NCI-H226 (cell line): ENCODE measurements around the gene DALRD3.
A peak's percentile ranks its signal among the peaks of the same experiment; 100 is the strongest.

Experiments
- DNase-seq: peaks from one replicate; pipeline ENCODE4 v3.0.0-alpha.2; 2015

The DALRD3 gene

DNA sequence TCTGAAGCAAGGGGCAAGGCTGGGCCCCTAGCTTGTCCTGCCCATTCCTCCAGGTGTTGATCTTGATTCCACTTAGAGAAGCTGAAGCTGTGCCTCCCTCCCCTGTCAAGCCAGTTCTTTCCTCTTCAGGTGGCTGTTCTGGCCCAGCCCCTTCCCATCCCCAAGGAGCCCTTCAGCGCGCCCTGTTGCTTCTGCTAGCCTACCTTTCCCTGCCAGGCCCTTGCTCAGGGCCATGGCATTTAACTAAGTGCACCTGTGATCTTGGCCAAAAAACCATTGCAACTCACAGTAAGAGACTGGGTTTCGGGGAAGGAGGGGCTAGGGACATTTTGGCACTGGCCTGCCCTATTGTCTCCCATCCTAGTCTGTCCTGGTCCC, 13.1 kb downstream of the DALRD3 start:
- DNase-seq: no peak

- no peak for DNase-seq
Observed at GRCh38 chr3:49004352-49005302, 13.8 kb downstream of the DALRD3 start.

DNA sequence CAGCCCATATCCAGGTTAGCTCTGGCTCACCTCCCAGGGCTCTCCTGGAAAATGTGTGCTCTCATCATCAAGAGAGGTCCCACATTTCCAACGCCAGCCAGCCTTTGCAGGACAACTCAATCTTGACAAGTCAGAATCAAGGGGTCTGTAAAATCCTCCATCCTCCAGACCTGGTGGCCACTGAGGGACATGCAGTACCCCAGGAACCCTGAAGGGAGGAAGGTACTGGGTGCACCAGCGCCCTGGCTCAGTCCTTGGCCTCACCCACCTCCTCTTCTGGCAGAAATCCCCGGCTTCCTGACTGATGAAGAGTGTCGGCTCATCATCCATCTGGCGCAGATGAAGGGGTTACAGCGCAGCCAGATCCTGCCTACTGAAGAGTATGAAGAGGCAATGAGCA, 17.2 kb downstream of the DALRD3 start:
- no peak for DNase-seq

GRCh38 chr3:48999085-48999858, 19.1 kb downstream of the DALRD3 start:
- DNase-seq: no peak

DNA sequence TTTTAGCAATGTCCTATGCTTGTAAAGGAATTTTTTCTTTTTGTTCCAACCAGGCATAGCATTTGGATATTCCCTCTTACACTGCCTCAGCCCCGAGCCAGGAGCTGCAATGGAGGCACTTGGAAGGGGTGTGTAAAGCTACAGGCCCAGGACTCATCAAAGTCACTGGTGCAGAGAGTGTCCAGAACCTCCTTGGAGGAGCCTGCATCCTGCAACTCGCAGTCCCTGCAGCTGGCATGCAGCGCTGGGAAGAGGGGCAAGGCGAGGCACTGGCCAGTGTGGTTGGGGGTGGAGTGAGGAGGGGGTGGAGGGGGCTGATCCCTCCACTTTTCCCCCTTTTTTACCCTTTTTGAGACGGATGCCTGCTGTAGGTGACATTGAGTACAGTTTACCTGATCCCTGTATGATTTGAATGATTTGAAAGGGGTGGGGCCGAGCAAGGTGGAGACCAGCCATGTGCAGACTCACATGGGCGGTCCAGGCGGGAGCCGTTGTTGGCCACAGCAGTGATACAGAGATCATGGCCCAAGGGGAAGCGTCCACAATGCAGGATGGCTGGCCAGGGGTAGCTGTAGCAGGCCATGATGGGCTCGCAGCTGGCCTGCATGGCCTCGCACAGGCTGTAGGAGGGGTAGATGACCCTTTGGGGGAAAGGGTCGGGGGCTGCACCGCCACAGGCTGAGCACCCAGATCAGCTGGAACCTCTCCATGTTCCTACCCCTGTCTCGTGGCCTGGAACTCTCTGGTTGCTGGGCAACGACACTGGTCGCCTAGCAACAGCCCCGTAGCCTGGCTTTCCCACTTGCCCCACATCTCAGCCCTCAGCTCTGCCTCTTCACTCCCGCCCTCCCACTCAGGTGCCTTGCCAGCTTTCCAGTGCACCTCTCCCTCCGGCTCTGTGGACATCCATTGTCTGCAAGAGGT, 20.4 kb downstream of the DALRD3 start:
- no peak for DNase-seq

DNA sequence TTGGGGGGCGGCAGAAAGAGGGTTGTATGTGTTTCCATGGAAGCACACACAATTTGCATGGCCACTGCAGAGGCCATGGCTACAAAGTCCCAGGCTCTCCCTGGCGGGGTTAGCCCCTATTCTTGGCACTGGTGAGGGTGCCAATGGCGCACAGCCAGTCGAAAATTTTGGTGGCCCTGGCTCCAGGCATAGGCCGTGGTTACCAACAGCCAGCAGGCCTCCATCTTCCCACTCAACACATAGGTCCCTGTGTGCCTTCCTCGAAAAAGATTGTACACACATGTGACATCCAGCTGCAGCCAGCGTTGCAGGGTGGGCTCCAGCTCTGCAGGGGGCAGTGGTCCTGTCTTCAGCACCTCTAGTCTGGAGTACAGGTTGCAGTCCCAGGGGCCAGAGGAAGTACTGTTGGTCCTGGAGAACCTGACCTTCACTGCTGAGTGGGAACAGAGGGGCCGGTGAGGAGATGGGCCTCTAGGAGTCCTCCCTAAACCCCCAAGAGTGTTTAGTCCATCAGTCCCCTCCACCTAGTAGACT, 21.2 kb downstream of the DALRD3 start:
- no peak for DNase-seq

GRCh38 chr3:48996640-48997039, 21.7 kb downstream of the DALRD3 start:
- no peak for DNase-seq

DNA sequence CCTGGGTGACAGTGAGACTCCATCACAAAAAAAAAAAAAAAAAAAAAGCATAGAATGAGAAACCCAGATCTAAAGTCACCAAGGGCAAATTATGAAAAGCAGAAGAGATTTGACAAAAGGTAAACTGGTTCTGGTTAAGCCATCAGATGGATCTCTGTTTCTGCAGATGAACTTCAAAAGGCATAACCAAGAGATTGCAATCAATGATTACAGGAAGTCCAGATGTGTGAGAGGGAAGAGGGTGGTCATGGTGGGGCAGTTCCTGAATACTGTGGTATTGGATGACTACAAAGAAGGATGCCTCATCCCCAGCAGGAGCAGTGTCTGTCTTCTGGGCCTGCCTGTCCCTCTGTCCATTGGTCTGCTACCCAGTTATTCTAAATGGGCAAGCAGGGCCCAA, 24.5 kb downstream of the DALRD3 start:
- DNase-seq: no peak

- no peak for DNase-seq
Observed at GRCh38 chr3:48991851-48992545, 26.4 kb downstream of the DALRD3 start.

- no peak for DNase-seq
Observed at GRCh38 chr3:48990636-48991469, 27.5 kb downstream of the DALRD3 start.

- peak; percentile 98 for DNase-seq
Observed at GRCh38 chr3:48989796-48990635, 28.4 kb downstream of the DALRD3 start, which contains the start of gene P4HTM. Gene P4HTM, plus strand, starts transcription at chr3:48990241. Its CDS starts 16 bp downstream, at chr3:48990257.

GRCh38 chr3:48989126-48989795, 29.1 kb downstream of the DALRD3 start:
- peak; percentile 28 for DNase-seq

DNA sequence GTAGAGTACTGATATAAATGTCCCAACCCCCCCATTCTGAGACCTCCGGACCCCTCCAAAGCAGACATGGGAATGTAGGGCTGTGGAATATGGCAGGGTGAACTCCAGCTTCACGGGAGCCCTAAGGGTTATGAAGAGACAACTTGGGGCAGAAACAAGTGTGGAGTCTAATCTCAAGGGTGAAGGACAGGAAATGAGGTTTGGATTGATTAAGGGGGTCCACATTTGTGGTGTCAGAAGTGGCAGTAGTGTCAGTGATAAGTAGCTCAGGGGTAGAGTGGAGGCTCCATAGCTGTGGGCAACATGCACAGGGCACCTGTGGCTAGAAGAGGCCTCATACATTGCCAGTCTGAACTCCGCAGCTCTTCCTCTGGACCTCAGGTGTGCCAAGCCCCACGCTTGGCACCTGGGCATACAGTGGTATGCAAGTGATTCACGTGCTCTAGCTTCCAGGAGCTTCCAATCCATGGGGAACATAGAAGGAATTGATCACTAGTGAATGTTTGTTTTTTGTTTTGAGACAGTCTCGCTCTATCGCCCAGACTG, 32.5 kb downstream of the DALRD3 start:
- no peak for DNase-seq

DNA sequence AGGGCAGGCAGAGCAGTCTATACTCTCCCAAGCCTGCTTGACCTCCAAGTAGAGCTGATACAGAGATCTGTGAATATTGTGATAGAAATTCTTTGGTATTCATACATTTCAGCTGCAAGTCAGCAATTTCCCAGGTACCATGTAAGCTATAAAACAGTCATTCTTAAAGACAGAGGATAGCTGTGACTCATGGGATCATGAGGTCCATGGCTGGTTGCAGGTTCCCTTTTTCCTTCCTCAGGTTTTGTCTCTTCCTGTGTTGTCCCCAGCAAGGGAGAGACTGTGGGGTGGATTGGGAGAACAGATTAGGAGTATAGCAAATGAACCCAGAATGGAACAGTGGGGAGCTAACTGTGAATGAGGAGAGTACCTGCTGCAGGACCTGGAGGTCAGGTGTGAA, 33.7 kb downstream of the DALRD3 start:
- DNase-seq: no peak

GRCh38 chr3:48983096-48983495, 35.3 kb downstream of the DALRD3 start:
- no peak for DNase-seq

GRCh38 chr3:48982686-48983085, 35.7 kb downstream of the DALRD3 start:
- no peak for DNase-seq

DNA sequence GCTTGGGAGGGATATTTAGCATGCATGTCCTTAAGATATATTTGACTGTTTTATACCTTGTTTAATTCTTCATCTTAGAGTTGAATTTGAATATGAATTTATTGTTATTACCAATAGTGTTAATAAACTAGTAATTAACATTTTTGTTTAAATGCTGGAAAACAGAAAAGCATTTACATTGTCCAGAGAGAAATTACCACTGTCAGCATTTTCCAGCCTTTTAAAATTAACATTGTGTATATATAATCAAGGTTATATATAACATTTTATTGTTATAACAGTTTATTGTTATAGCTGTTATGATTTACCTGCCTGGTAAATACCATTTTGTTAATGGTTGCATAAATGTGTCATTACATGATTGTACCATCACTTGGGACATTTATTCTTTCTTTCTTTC, 36.4 kb downstream of the DALRD3 start:
- DNase-seq: no peak

DNA sequence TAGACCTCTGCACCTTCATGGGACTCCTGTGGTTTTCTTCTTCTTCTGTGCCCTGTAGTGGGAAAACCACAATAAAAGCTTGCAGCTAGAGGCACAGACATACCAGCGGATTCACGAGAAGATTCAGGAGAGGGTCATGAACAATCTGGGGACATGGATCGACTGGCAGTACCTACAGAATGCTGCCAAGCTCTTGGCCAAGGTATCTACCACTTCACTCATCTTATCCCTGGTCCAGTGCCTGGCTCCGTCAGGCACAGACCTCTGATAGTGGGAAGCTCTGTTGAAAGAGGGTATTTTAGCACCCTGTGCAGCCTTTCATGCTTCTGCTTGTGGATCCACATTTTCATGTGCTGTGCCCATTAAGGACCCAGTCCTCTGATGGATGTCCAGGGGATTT, 38.1 kb downstream of the DALRD3 start:
- no peak for DNase-seq

DNA sequence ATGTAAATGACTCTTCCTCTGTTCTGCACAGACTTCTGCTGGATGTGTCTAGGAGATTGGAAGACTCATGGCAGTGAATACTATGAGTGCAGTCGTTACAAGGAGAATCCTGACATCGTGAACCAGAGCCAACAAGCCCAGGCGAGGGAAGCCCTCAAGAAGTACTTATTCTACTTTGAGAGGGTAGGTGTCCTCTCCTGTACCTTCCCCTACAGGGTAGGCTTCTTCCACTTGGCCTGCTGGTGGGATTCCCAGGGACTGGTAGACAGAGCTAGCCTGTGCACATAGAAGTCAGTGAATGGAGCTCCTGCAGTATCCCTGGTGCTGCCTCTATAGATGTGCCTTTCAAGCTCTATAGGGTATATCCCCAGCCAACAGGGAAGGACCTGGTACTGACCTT, 38.9 kb downstream of the DALRD3 start:
- no peak for DNase-seq
